ENCODE results near the gene GPC6.

The GPC6 gene

GRCh38 chr13:93397619-93398018, 171.0 kb downstream of the GPC6 start:
- TF ChIP-seq CTCF (IDR thresholded peaks at IDR 0.05; ENCODE audit: low read depth, low read length), result no peak
- H3K4me3 ChIP-seq (ENCODE audit: low read depth, low read length), result no peak overlapping the region

DNA sequence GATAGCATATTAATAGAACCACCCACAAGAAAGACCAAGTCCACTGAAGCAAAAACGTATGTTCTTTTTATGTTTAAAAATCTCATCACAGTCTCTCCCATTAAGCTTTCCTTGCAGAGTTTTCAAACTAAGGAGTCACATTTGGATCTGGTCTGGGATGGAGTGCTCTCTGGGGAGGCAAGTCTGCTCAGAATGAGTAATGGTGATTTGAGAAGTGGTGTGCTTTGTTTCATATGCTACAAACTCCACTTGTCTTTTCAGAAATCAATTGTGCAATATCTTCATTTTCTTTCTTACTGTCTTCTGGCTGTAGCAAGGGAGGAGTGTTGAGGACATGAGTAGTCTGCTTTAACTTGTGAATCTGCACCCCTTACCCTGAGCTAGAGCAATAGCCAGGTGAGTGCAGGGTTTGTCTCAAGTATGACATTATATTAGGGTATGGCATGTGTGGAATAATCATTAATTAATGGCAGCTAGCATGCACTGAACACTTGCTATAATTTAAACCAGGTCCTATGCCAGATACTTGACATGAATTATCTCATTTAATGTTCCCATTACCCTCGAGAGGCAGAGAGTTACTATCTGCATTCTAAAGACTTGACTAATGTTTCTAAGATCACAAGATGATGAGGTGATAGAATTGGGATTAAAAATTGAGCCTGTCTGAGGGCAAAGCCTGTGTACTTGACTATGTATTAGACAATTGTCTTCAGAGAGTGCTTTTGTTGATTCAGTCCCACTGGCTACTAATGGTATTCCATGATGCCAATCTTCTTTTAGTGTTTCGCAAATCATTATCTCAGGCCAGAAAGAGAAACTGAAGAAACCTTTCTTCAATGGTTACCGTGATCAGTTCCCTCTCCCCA, 171.8 kb downstream of the GPC6 start:
- H3K4me3 ChIP-seq (ENCODE audit: low read depth, low read length), result no peak overlapping the region
- TF ChIP-seq CTCF (IDR thresholded peaks at IDR 0.05; ENCODE audit: low read depth, low read length), result no peak

GRCh38 chr13:93399212-93399611, 172.6 kb downstream of the GPC6 start:
- no peak overlapping the region for H3K4me3 ChIP-seq (ENCODE audit: low read depth, low read length)

GRCh38 chr13:93406136-93406535, 179.5 kb downstream of the GPC6 start:
- H3K4me3 ChIP-seq (ENCODE audit: low read depth, low read length), result no peak overlapping the region
- TF ChIP-seq CTCF (IDR thresholded peaks at IDR 0.05; ENCODE audit: low read depth, low read length), result no peak

More at GRCh38 chr13:93399212-93399611, 172.6 kb downstream of the GPC6 start:
- TF ChIP-seq CTCF (IDR thresholded peaks at IDR 0.05; ENCODE audit: low read depth, low read length), result no peak

DNA sequence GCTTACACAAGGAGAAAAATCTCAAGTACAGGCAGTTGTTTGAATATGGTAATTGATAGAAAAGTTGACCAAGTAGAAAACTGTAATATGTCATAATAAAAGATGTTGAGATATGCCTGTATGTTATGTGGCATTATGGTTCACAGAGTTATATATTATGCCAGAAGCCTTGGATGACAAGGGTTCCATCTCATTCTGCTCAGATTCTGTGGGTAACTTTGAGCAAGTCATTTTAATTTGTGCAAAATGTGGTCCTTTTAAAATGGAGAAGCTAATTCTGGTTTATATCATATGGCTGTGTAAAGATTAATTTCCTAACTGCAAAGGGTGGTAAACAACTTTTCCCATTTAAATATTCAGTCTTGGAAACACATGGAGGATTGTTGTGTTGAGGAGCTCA, 180.9 kb downstream of the GPC6 start:
- no peak overlapping the region for H3K4me3 ChIP-seq (ENCODE audit: low read depth, low read length)
- TF ChIP-seq CTCF (IDR thresholded peaks at IDR 0.05; ENCODE audit: low read depth, low read length), result no peak

- no peak overlapping the region for H3K4me3 ChIP-seq (ENCODE audit: low read depth, low read length)
- no peak for TF ChIP-seq CTCF (IDR thresholded peaks at IDR 0.05; ENCODE audit: low read depth, low read length)
These were observed 182.4 kb downstream of the GPC6 start for GRCh38 chr13:93409001-93409400.

DNA sequence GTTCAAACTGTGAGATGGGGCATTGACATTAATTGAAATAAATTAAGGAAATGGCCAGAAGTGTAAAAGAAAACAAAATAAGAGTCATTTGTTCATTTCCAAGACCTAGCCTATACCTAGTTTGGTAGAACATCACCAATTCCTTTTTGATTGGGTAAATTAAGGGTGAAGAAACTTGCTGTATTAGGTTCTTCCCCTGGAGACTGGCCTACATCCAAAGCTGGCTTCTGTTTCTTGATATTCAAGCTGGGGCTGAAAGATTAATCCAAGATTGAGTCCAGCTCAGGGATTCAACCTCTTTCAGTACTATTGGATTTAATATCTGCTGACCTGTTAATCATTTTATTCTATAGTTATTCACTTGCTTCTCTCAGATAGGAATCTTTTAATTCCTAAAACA, 183.2 kb downstream of the GPC6 start:
- no peak for TF ChIP-seq CTCF (IDR thresholded peaks at IDR 0.05; ENCODE audit: low read depth, low read length)

More for the DNA sequence above, 183.2 kb downstream of the GPC6 start:
- H3K4me3 ChIP-seq (ENCODE audit: low read depth, low read length), result no peak overlapping the region

Measured in WI38 (cell line).